Central memory CD8-positive, alpha-beta T cell (primary cell): Measurements from ENCODE around the gene ZNF222.
A peak's percentile ranks its signal among the peaks of the same experiment; 100 is the strongest.

Experiments
- ATAC-seq: fragments of 150-1000 bp; cut with Tn5 transposase; replicated peaks from 2 replicates; pipeline ENCODE4 v1.10.0; 2022; ENCODE audit warnings: mild to moderate bottlenecking, moderate FRiP score, moderate number of reproducible peaks; ENCODE audit not compliant: poor library complexity, severe bottlenecking; ENCODE audit errors: extremely low read depth
- DNase-seq, 2 donors: peaks; one replicate each; pipeline ENCODE4 v3.0.0; 2021; ENCODE audit warnings: low spot score in 2 of 2
- H3K27ac Mint-ChIP-seq: one replicate; pipeline ENCODE4 v1.8.0; 2022; ENCODE audit warnings: low read depth, mild to moderate bottlenecking, moderate library complexity, mixed read lengths
- H3K27me3 Mint-ChIP-seq: one replicate; pipeline ENCODE4 v1.8.0; 2022; ENCODE audit warnings: mixed read lengths
- H3K36me3 Mint-ChIP-seq: one replicate; pipeline ENCODE4 v1.8.0; 2022; ENCODE audit warnings: mild to moderate bottlenecking, moderate library complexity, mixed read lengths; ENCODE audit not compliant: insufficient read depth
- H3K4me1 Mint-ChIP-seq: one replicate; pipeline ENCODE4 v1.8.0; 2022; ENCODE audit warnings: mixed read lengths
- H3K4me3 Mint-ChIP-seq: one replicate; pipeline ENCODE4 v1.8.0; 2022; ENCODE audit warnings: mild to moderate bottlenecking, moderate library complexity, mixed read lengths
- H3K9me3 Mint-ChIP-seq: one replicate; pipeline ENCODE4 v1.8.0; 2022; ENCODE audit warnings: mixed read lengths

The ZNF222 gene

DNA sequence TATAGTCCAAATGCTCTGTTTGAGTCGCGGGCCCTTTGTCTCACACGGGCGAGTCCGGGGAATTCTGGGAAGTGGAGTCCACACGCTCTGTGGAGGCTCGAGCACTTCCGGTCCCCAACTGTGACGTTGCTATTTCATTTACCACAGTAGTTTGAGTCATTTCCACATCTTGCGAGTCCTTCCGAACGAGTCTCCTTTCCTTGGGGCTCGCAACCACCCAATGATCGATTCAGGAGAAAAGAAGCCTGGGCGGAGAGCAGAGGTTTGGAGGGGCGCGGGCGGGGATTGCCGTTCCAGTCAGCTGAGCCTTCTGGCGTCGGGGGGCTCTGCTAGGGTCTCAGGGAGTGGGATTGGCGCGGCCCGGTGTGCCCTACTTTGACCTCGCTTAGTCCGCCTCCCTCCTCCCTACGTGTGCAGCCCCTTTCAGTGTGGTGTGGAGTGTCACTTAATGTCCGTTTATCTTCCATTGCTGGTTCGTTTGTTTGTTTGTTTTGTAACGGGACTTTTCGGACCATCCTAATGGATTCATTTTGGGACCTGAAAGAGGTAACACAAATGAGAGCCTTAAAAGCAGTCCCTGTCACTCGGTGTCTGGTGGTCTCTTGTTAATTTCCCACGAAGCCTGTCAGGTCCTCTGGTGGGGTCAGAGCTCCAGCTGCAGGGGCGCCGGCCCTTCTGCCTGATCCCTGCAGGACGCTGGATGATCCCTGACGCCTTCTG lies at the start of gene ZNF222:
Gene ZNF222 (plus strand): TSS at position 163 of the 720 bp plus-strand sequence. CDS start 58 bp downstream, at position 221.
- peaks cover 21% of the 10 kb centered on the region for H3K36me3 Mint-ChIP-seq
- peak within 1 kb of the TSS; percentile 99 for H3K4me3 Mint-ChIP-seq
- peaks cover 15% of the 10 kb centered on the region for H3K27me3 Mint-ChIP-seq
- peak; percentile 99 for ATAC-seq
- peak; percentile 26 to 54 for DNase-seq
- peaks cover 17% of the 10 kb centered on the region for H3K9me3 Mint-ChIP-seq
- peaks cover 26% of the 10 kb centered on the region for H3K4me1 Mint-ChIP-seq
- peak within 1 kb of the TSS; percentile 94 for H3K27ac Mint-ChIP-seq

DNA sequence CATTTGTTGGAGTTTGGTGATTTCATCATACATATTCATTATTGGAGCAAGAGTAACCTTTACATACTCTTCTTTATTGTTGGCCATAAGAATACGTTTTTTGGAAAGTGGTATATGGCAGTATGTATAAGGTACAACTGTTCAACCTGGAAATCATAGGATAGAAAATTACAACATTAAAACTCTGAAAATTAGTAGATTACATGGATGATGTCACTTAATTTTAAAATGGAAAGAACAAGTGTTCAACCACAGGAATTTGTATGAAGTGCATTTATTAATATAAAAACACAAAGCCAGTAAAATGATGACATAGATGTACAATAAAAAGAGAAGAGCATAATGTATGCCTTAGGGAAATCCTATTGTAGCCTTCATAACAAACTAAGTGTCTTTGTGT lies 48.4 kb upstream of the ZNF222 start:
- no peaks in the 10 kb centered on the region for H3K27me3 Mint-ChIP-seq
- H3K27ac Mint-ChIP-seq: no peak overlapping the region
- peaks cover 15% of the 10 kb centered on the region for H3K9me3 Mint-ChIP-seq
- H3K4me3 Mint-ChIP-seq: no peak overlapping the region
- DNase-seq (no peak), ATAC-seq (no peak)
- peaks cover 1% of the 10 kb centered on the region for H3K36me3 Mint-ChIP-seq
- H3K4me1 Mint-ChIP-seq: no peaks in the 10 kb centered on the region

DNA sequence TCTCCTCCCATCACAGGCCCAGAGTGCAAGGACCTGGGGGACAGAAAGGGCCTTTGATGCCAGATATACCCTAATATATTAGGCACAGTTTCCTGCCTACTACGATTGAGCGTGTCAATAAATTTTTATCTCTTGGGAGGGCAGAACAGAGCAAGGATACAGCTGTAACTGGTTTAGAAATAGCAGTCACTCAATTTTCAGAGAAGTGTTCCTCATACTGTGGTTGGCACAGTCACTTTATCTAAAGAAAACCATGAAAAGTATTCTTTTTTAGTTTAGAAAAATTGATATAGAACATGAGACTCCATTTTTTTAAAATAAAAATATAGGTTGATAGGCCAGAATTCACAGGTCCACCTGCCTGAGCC lies 41.7 kb upstream of the ZNF222 start:
- ATAC-seq (no peak), DNase-seq (no peak)
- Mint-ChIP-seq H3K27ac (peak overlapping the region; percentile 75), H3K4me3 (peak overlapping the region; percentile 89), H3K36me3 (peaks cover 2% of the 10 kb centered on the region), H3K27me3 (no peaks in the 10 kb centered on the region), H3K9me3 (peaks cover 1% of the 10 kb centered on the region), H3K4me1 (peaks cover 8% of the 10 kb centered on the region)

DNA sequence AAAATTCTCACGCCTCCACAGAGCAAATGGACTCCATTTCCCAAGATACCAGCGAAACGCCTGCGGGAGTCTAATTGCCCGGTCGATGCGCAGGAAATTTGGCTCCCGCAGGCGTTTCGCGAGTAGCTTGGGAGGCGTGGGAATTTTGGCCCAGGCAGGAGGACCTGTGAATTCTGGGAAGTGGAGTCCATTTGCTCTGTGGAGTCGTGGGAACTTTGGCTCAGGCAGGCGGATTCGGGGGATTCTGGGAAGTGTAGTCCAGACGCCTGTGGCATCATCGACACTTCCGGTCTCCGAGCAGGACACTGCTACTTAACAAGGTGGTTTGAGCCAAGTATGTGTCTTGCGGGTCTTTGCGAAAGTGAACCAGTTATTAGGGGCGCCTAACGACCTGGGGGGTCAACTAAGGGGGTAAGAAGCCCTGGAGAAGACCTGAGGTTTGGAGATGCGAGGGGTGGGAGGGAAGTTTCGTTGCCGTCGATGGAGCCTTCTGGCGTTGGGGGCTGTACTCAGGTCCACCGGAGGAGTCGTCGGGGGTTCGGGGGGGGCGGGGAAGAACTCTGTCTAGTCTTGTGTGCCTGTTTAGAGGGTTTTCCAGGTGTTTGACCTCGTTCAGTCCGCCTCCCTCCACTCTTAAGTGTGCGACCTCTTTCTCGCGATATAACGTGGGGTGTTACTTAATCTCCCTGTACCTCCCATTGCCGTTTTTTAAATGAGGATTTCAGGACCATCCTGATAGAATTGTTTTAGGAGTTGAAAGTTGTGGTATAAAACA lies 41.1 kb upstream of the ZNF222 start, which contains the start of gene ZNF155:
Gene ZNF155 (plus strand): TSS at position 277 of the 775 bp plus-strand sequence. CDS start 4,356 bp downstream, outside the sequence.
- Mint-ChIP-seq H3K4me3 (peak within 1 kb of the TSS; percentile 89), H3K9me3 (no peaks in the 10 kb centered on the region), H3K4me1 (peaks cover 8% of the 10 kb centered on the region), H3K27me3 (no peaks in the 10 kb centered on the region), H3K27ac (peak within 1 kb of the TSS; percentile 75), H3K36me3 (peaks cover 6% of the 10 kb centered on the region)
- peak; percentile 89 for ATAC-seq
- DNase-seq: peak; percentile 45 to 46

DNA sequence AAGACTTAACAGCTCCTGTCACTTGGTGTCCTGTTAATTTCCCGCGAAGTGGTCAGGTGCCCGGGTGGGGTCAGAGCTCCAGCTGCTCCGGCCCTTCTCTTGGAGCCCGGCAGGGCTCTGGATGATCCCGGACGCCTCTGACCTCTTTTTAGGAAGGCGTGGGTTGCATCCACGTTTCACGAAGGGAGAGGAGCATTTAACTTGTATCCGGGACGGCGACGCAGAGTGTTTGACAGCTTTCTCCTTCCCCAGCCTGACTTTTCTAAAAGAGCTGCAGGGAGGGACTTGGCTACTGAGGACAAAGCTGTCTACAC lies 40.5 kb upstream of the ZNF222 start:
- no peak for ATAC-seq

DNA sequence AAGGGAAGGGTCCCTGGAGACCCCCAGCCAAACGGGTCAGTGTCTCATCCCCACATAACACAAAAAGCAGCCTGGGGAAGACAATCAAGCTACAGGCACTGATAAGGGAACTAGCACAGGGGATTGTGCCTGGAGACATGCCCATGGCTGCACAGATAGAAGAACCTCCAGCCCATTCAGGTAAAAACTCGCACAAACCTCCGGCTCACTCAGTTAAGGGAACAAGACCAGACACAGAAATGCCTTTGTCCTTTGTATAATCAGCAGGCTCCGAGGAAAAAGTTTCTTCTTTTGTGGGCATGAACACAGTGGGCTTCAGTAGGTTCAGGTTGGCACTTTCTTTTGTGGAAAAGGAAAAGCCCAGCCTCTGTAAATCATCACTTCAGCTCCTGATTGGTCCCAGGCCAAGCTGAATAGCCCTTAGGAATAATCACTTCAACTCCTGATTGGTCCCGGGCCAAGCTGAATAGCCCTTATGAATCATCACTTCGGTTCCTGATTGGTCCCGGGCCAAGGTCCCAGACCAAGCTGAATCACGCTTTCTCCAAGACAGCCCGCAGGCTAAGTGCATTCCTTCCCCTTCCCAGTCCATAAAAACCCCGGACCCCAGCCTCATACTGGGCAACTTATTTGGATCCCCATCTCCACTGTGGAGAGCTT lies 27.4 kb upstream of the ZNF222 start:
- ATAC-seq (no peak), DNase-seq (no peak)
- H3K27ac Mint-ChIP-seq: no peak overlapping the region
- H3K9me3 Mint-ChIP-seq: peaks cover 19% of the 10 kb centered on the region
- H3K27me3 Mint-ChIP-seq: no peaks in the 10 kb centered on the region
- H3K4me1 Mint-ChIP-seq: peaks cover 10% of the 10 kb centered on the region
- H3K36me3 Mint-ChIP-seq: peaks cover 30% of the 10 kb centered on the region
- H3K4me3 Mint-ChIP-seq: no peak overlapping the region

More for the DNA sequence above, 40.5 kb upstream of the ZNF222 start:
- no peak for DNase-seq
- Mint-ChIP-seq H3K27me3 (no peaks in the 10 kb centered on the region), H3K36me3 (peaks cover 11% of the 10 kb centered on the region), H3K27ac (peak overlapping the region; percentile 75), H3K4me3 (peak overlapping the region; percentile 89), H3K4me1 (peaks cover 8% of the 10 kb centered on the region), H3K9me3 (no peaks in the 10 kb centered on the region)

DNA sequence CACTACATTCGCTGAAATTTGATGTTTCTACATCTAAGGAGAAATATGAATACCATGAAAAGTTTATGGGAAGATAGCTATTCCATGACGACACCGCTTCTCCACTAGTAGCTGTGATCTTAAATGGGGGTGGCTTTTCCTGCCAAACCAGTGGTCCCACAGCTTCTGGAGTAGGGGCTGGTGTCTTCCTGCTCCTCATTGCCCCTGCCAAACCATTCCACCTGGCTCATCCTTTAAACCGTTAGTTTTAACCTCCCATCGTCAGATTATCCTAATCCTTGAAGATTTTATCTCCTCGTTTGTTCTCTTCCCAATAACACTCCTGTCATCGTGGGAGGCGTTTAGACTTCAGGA lies 23.0 kb upstream of the ZNF222 start:
- peak overlapping the region; percentile 90 for H3K27ac Mint-ChIP-seq
- H3K9me3 Mint-ChIP-seq: peaks cover 18% of the 10 kb centered on the region
- H3K4me1 Mint-ChIP-seq: peaks cover 26% of the 10 kb centered on the region
- H3K27me3 Mint-ChIP-seq: no peaks in the 10 kb centered on the region
- H3K36me3 Mint-ChIP-seq: peaks cover 8% of the 10 kb centered on the region
- ATAC-seq (no peak), DNase-seq (no peak)
- peak overlapping the region; percentile 96 for H3K4me3 Mint-ChIP-seq

DNA sequence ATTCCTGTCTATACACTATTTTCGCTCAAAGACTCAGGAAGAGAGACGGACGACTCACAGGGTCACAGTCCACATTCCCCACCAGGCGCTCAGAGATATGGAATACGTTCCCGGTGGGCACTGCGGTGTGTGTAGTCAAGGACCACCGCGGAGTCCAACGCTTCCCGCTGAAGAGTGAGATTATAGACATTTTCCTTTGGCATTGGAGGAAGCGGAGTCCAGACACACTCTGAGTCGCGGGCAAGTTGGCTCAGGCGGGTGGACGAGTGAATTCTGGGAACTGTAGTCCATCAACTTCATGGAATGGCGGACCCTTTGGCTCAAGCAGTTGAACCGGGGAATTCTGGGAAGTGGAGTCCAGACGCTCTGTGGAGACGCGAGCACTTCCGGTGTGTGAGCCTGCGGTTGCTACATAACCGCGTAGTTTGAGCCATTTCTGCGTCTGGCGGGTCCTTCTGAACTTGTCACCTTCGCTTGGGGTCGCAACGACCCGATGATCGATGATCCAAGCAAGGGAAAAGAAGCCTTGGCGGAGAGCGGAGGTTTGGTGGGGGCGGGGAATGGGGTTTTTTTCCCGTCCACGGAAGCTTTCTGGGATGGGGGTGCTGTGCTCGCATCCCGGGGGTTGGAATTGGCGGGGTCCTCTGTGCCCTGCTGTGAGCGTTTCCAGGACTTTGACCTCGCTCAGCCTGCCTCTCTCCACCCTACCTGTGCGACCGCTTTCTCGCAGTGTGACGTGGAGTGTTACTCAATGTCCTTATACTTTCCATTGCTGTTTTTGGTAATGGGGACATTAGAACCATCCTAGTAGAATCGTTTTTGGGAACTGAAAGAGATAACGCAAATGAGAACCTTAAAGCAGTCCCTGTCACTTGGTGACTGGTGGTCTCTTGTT lies 22.4 kb upstream of the ZNF222 start, which contains the start of gene ZNF230:
Gene ZNF230 (plus strand): TSS at position 392 of the 895 bp plus-strand sequence. CDS start 4,122 bp downstream, outside the sequence.
- Mint-ChIP-seq H3K9me3 (peaks cover 25% of the 10 kb centered on the region), H3K4me3 (peak within 1 kb of the TSS; percentile 96), H3K27me3 (no peaks in the 10 kb centered on the region), H3K4me1 (peaks cover 32% of the 10 kb centered on the region), H3K27ac (peak within 1 kb of the TSS; percentile 90), H3K36me3 (peaks cover 11% of the 10 kb centered on the region)
- ATAC-seq (peak; percentile 97), DNase-seq (peak; percentile 51 to 73)

DNA sequence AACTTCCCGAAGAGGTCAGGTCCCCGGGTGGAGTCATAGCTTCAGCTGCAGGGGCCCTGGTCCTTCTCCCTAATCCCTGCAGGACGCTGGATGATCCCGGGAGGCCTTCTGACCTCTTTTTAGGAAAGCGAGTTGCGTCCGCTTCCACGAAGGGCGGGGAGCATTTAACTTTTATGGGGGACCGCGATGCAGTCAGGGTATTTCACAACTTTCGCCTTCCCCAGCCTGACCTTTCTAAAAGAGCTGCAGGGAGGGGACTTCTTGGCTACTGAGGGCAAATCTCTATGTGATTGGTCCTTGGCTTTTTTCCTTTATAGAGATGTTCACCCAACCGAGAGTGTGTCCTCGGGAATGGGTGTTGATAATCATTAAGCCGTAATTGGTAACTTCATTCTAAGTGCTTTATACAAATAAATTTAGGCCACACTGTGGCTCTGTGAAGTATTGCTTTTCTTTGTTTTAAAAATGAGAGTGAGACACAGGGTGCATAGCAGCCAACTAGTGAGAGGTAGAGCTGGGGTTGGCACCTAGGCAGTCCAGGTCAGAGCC lies 21.6 kb upstream of the ZNF222 start:
- DNase-seq (no peak), ATAC-seq (peak; percentile 48)
- Mint-ChIP-seq H3K36me3 (peaks cover 17% of the 10 kb centered on the region), H3K4me3 (peak overlapping the region; percentile 96), H3K27me3 (no peaks in the 10 kb centered on the region), H3K27ac (peak overlapping the region; percentile 90), H3K9me3 (peaks cover 21% of the 10 kb centered on the region), H3K4me1 (peaks cover 32% of the 10 kb centered on the region)

DNA sequence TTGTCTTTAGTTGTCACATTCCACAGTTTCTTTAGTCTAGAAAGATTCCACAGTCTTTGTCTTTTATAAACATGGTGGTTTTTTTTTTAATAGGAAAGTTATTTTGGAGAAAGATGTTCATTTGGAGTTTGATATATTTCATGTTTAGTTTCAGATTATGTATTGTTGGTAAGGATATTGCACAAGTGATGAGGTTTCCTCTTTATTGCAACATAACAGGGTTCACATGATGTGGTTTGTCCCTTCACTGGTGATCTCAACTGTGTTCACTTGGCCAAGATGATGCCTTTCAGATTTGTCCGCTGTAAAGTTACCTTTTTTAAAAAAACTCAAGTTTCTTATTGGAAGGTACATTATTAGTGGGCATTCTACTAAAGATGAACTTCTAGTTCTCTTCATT lies 19.2 kb upstream of the ZNF222 start:
- Mint-ChIP-seq H3K36me3 (peaks cover 32% of the 10 kb centered on the region), H3K4me1 (peaks cover 32% of the 10 kb centered on the region), H3K9me3 (peaks cover 33% of the 10 kb centered on the region), H3K27ac (no peak overlapping the region), H3K27me3 (no peaks in the 10 kb centered on the region), H3K4me3 (no peak overlapping the region)
- ATAC-seq (no peak), DNase-seq (no peak)

DNA sequence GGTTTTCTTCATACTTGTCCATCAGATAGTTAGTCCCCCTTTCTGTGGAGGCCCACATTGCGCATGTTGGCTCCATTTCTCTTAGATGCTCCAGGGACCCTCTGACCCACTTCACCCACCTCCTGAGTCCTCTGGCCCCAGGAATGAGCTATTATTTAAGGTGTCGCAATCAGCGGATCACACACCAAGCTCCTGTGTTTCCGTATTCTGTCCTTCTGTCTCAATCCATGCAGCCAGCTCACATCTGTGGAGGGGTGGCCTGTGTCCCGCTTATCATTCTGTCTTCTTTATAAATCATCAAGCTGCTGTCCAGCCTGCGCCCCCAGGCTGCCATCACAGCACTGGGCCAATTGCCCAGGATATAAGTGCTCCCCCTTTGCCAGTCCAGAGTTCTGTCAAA lies 17.7 kb upstream of the ZNF222 start:
- peaks cover 37% of the 10 kb centered on the region for H3K36me3 Mint-ChIP-seq
- H3K27me3 Mint-ChIP-seq: no peaks in the 10 kb centered on the region
- ATAC-seq (no peak), DNase-seq (no peak)
- H3K9me3 Mint-ChIP-seq: peaks cover 41% of the 10 kb centered on the region
- H3K4me3 Mint-ChIP-seq: no peak overlapping the region
- peaks cover 25% of the 10 kb centered on the region for H3K4me1 Mint-ChIP-seq
- no peak overlapping the region for H3K27ac Mint-ChIP-seq
